GM21529 (cell line): Measurements from ENCODE around the gene CEP83.
A peak's percentile ranks its signal among the peaks of the same experiment; 100 is the strongest.
"Not testable (repeated sequence)": the region's sequence is repeated elsewhere in the genome, so short reads cannot be mapped to it uniquely, and the experiment has no call there.

Source experiments
- ATAC-seq: cut with Tn5 transposase; IDR thresholded peaks from one replicate; pipeline ENCODE4 v1.9.1; 2021; ENCODE audit not compliant: unreplicated experiment

The CEP83 gene

GRCh38 chr12:94380507-94380906 lies 79.2 kb downstream of the CEP83 start:
- no peak for ATAC-seq

- no peak for ATAC-seq
These were observed 80.1 kb downstream of the CEP83 start for GRCh38 chr12:94379479-94380113.

GRCh38 chr12:94377599-94377998 lies 82.1 kb downstream of the CEP83 start:
- ATAC-seq: no peak

GRCh38 chr12:94374124-94374523 lies 85.5 kb downstream of the CEP83 start:
- no peak for ATAC-seq

- ATAC-seq: peak; percentile 67
These were observed 87.2 kb downstream of the CEP83 start for GRCh38 chr12:94372461-94372860.

- ATAC-seq: no peak
These were observed 97.0 kb downstream of the CEP83 start for GRCh38 chr12:94362653-94363052.

GRCh38 chr12:94359761-94360160 lies 99.9 kb downstream of the CEP83 start:
- ATAC-seq: no peak

GRCh38 chr12:94353130-94353529 lies 106.5 kb downstream of the CEP83 start:
- no peak for ATAC-seq

GRCh38 chr12:94340573-94340972 lies 119.1 kb downstream of the CEP83 start:
- no peak for ATAC-seq

GRCh38 chr12:94338006-94338794 lies 121.5 kb downstream of the CEP83 start:
- ATAC-seq: no peak

- no peak for ATAC-seq
These were observed 123.3 kb downstream of the CEP83 start for GRCh38 chr12:94336211-94336925.

- ATAC-seq: no peak
These were observed 126.3 kb downstream of the CEP83 start for GRCh38 chr12:94333396-94333795.

- ATAC-seq: no peak
These were observed 130.3 kb downstream of the CEP83 start for GRCh38 chr12:94329366-94329765.

GRCh38 chr12:94327809-94328208 lies 131.9 kb downstream of the CEP83 start:
- no peak for ATAC-seq

GRCh38 chr12:94326727-94327126 lies 132.9 kb downstream of the CEP83 start:
- ATAC-seq: no peak

- no peak for ATAC-seq
These were observed 133.4 kb downstream of the CEP83 start for GRCh38 chr12:94326234-94326633.

- no peak for ATAC-seq
These were observed 137.3 kb downstream of the CEP83 start for GRCh38 chr12:94322346-94322745.

GRCh38 chr12:94320109-94320508 lies 139.6 kb downstream of the CEP83 start:
- ATAC-seq: no peak

- peak; percentile 78 for ATAC-seq
These were observed 141.5 kb downstream of the CEP83 start for GRCh38 chr12:94318181-94318580.

- not testable (repeated sequence) for ATAC-seq
These were observed 143.1 kb downstream of the CEP83 start for GRCh38 chr12:94316600-94316999.

GRCh38 chr12:94312378-94312777 lies 147.3 kb downstream of the CEP83 start:
- ATAC-seq: no peak

- peak; percentile 79 for ATAC-seq
These were observed 150.3 kb downstream of the CEP83 start for GRCh38 chr12:94309373-94309772.
